ENCODE measurements around the gene CIROP.

- TF ChIP-seq, protein P1, sequence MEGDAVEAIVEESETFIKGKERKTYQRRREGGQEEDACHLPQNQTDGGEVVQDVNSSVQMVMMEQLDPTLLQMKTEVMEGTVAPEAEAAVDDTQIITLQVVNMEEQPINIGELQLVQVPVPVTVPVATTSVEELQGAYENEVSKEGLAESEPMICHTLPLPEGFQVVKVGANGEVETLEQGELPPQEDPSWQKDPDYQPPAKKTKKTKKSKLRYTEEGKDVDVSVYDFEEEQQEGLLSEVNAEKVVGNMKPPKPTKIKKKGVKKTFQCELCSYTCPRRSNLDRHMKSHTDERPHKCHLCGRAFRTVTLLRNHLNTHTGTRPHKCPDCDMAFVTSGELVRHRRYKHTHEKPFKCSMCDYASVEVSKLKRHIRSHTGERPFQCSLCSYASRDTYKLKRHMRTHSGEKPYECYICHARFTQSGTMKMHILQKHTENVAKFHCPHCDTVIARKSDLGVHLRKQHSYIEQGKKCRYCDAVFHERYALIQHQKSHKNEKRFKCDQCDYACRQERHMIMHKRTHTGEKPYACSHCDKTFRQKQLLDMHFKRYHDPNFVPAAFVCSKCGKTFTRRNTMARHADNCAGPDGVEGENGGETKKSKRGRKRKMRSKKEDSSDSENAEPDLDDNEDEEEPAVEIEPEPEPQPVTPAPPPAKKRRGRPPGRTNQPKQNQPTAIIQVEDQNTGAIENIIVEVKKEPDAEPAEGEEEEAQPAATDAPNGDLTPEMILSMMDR (IDR thresholded peaks at IDR 0.05) = peak; percentile 92 to 96 (median 94)
- no peak for TF ChIP-seq POLR2A (IDR thresholded peaks at IDR 0.05)
Measured at GRCh38 chr14:23057757-23058653, 46.8 kb downstream of the CIROP start.

Data from heart left ventricle (tissue), 13 donors.